A549 (cell line): ENCODE results near the gene RAB1B.

Experiments
- EP300 ChIP-seq, 2 experiments: fragments of >200 bp; sonication (Bioruptor Twin); formaldehyde crosslinking; IDR thresholded peaks; 2 replicates in 1 of 2; 3 replicates in 1 of 2; pipeline ENCODE4 v1.6.1; 2016 to 2017
- KDM1A ChIP-seq: fragments of 200-600 bp; sonication (generic); IDR thresholded peaks from 2 replicates; pipeline ENCODE4 v1.6.1; 2016; ENCODE audit warnings: low read depth, mild to moderate bottlenecking
- MAX ChIP-seq: IDR thresholded peaks from 2 replicates; pipeline ENCODE4 v1.6.1; 2012
- TF ChIP-seq, protein P1 (sequence below): fragments of >200 bp; sonication (Bioruptor Twin); formaldehyde crosslinking; IDR thresholded peaks from 3 replicates; pipeline ENCODE4 v1.5.1; 2016

DNA sequence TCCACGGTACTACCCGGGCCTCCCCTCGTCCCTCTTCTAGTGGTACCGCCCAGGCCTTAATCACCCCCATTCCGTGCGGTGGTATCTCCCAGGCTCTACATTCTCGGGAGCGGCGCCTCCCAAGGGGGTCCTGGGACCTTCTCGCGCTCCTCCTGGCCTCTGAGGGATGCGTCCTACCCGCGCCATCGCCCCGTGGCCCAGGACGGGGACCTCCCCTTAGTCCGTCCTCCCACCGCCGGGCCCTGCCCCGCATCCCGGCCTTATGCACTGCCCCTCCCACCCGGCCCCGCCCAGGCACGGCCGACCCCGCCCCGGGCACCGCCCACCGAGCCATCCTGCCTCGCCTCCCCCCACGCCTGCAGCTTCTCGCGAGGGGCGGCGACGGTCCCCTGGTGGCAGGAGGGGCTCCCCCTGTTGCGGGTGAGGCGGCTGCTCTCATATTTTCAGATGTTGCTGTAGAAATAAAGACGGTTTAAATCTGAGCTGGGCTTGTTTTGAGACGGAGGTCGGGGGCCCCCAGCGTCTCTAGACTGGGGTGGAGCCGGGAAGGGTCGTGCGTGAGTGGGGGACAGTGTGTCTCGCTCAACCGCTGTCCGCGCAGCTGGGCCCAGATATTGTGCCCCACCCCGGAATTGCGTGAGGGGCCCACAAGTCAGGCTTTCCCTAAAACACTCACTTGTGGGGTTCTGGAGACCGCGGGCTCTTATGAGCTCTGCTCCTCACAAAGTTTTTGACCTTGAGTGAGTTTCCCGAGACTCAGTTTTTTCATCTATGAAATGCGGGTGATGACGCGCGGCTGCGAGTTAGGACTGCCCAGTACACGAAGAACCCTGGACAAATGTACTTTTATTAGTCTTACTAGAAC lies 828 bp upstream of the RAB1B start:
- TF ChIP-seq, protein P1, sequence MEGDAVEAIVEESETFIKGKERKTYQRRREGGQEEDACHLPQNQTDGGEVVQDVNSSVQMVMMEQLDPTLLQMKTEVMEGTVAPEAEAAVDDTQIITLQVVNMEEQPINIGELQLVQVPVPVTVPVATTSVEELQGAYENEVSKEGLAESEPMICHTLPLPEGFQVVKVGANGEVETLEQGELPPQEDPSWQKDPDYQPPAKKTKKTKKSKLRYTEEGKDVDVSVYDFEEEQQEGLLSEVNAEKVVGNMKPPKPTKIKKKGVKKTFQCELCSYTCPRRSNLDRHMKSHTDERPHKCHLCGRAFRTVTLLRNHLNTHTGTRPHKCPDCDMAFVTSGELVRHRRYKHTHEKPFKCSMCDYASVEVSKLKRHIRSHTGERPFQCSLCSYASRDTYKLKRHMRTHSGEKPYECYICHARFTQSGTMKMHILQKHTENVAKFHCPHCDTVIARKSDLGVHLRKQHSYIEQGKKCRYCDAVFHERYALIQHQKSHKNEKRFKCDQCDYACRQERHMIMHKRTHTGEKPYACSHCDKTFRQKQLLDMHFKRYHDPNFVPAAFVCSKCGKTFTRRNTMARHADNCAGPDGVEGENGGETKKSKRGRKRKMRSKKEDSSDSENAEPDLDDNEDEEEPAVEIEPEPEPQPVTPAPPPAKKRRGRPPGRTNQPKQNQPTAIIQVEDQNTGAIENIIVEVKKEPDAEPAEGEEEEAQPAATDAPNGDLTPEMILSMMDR, result no peak
- TF ChIP-seq KDM1A, result no peak
- TF ChIP-seq EP300 (IDR thresholded peaks at IDR 0.05), result no peak
- TF ChIP-seq MAX, result no peak
